Central memory CD8-positive, alpha-beta T cell (primary cell): ENCODE results near the gene LMAN1.
A peak's percentile ranks its signal among the peaks of the same experiment; 100 is the strongest.

ENCODE experiments used
- ATAC-seq: fragments of 150-1000 bp; cut with Tn5 transposase; replicated peaks from 2 replicates; pipeline ENCODE4 v1.10.0; 2022; ENCODE audit warnings: mild to moderate bottlenecking, moderate FRiP score, moderate number of reproducible peaks; ENCODE audit not compliant: poor library complexity, severe bottlenecking; ENCODE audit errors: extremely low read depth
- DNase-seq, 2 donors: peaks; one replicate each; pipeline ENCODE4 v3.0.0; 2021; ENCODE audit warnings: low spot score in 2 of 2
- H3K27ac Mint-ChIP-seq: one replicate; pipeline ENCODE4 v1.8.0; 2022; ENCODE audit warnings: low read depth, mild to moderate bottlenecking, moderate library complexity, mixed read lengths
- H3K27me3 Mint-ChIP-seq: one replicate; pipeline ENCODE4 v1.8.0; 2022; ENCODE audit warnings: mixed read lengths
- H3K36me3 Mint-ChIP-seq: one replicate; pipeline ENCODE4 v1.8.0; 2022; ENCODE audit warnings: mild to moderate bottlenecking, moderate library complexity, mixed read lengths; ENCODE audit not compliant: insufficient read depth
- H3K4me1 Mint-ChIP-seq: one replicate; pipeline ENCODE4 v1.8.0; 2022; ENCODE audit warnings: mixed read lengths
- H3K4me3 Mint-ChIP-seq: one replicate; pipeline ENCODE4 v1.8.0; 2022; ENCODE audit warnings: mild to moderate bottlenecking, moderate library complexity, mixed read lengths
- H3K9me3 Mint-ChIP-seq: one replicate; pipeline ENCODE4 v1.8.0; 2022; ENCODE audit warnings: mixed read lengths

The LMAN1 gene

GRCh38 chr18:59382383-59382782 is 23.3 kb upstream of the LMAN1 start:
- Mint-ChIP-seq H3K27ac (no peak overlapping the region), H3K27me3 (peaks cover 42% of the 10 kb centered on the region), H3K4me3 (no peak overlapping the region), H3K9me3 (no peaks in the 10 kb centered on the region), H3K36me3 (no peaks in the 10 kb centered on the region), H3K4me1 (no peaks in the 10 kb centered on the region)
- ATAC-seq (no peak), DNase-seq (no peak)

GRCh38 chr18:59381949-59382348 is 22.9 kb upstream of the LMAN1 start:
- H3K27me3 Mint-ChIP-seq = peaks cover 46% of the 10 kb centered on the region
- no peaks in the 10 kb centered on the region for H3K36me3 Mint-ChIP-seq
- H3K4me3 Mint-ChIP-seq = no peak overlapping the region
- no peak overlapping the region for H3K27ac Mint-ChIP-seq
- ATAC-seq (no peak), DNase-seq (no peak)
- no peaks in the 10 kb centered on the region for H3K9me3 Mint-ChIP-seq
- no peaks in the 10 kb centered on the region for H3K4me1 Mint-ChIP-seq

- H3K36me3 Mint-ChIP-seq = no peaks in the 10 kb centered on the region
- no peak overlapping the region for H3K27ac Mint-ChIP-seq
- H3K27me3 Mint-ChIP-seq = peaks cover 49% of the 10 kb centered on the region
- H3K4me3 Mint-ChIP-seq = no peak overlapping the region
- ATAC-seq (no peak), DNase-seq (no peak)
- no peaks in the 10 kb centered on the region for H3K4me1 Mint-ChIP-seq
- H3K9me3 Mint-ChIP-seq = no peaks in the 10 kb centered on the region
Measured at GRCh38 chr18:59380706-59381105, 21.6 kb upstream of the LMAN1 start.

- no peaks in the 10 kb centered on the region for H3K9me3 Mint-ChIP-seq
Measured at GRCh38 chr18:59379772-59380522, 20.9 kb upstream of the LMAN1 start.

GRCh38 chr18:59377613-59378337 is 18.7 kb upstream of the LMAN1 start:
- Mint-ChIP-seq H3K27me3 (peaks cover 49% of the 10 kb centered on the region), H3K27ac (no peak overlapping the region), H3K4me1 (no peaks in the 10 kb centered on the region), H3K9me3 (no peaks in the 10 kb centered on the region), H3K4me3 (no peak overlapping the region), H3K36me3 (no peaks in the 10 kb centered on the region)
- DNase-seq (no peak), ATAC-seq (no peak)

More at GRCh38 chr18:59379772-59380522, 20.9 kb upstream of the LMAN1 start:
- H3K4me1 Mint-ChIP-seq = no peaks in the 10 kb centered on the region
- H3K4me3 Mint-ChIP-seq = no peak overlapping the region
- DNase-seq (no peak), ATAC-seq (no peak)
- no peak overlapping the region for H3K27ac Mint-ChIP-seq
- no peaks in the 10 kb centered on the region for H3K36me3 Mint-ChIP-seq
- H3K27me3 Mint-ChIP-seq = peaks cover 49% of the 10 kb centered on the region

- Mint-ChIP-seq H3K27ac (no peak overlapping the region), H3K27me3 (peaks cover 49% of the 10 kb centered on the region), H3K4me3 (no peak overlapping the region), H3K4me1 (no peaks in the 10 kb centered on the region), H3K36me3 (no peaks in the 10 kb centered on the region), H3K9me3 (no peaks in the 10 kb centered on the region)
- ATAC-seq (no peak), DNase-seq (no peak)
Measured at GRCh38 chr18:59376351-59376935, 17.4 kb upstream of the LMAN1 start.

- Mint-ChIP-seq H3K4me3 (no peak overlapping the region), H3K4me1 (no peaks in the 10 kb centered on the region), H3K36me3 (no peaks in the 10 kb centered on the region), H3K9me3 (no peaks in the 10 kb centered on the region), H3K27me3 (peaks cover 33% of the 10 kb centered on the region), H3K27ac (no peak overlapping the region)
- DNase-seq = no peak
- no peak for ATAC-seq
Measured at GRCh38 chr18:59374128-59374527, 15.1 kb upstream of the LMAN1 start.

- Mint-ChIP-seq H3K27ac (no peak overlapping the region), H3K27me3 (peaks cover 22% of the 10 kb centered on the region), H3K9me3 (no peaks in the 10 kb centered on the region), H3K36me3 (no peaks in the 10 kb centered on the region), H3K4me1 (no peaks in the 10 kb centered on the region), H3K4me3 (no peak overlapping the region)
- DNase-seq (no peak), ATAC-seq (no peak)
Measured at GRCh38 chr18:59372975-59373374, 13.9 kb upstream of the LMAN1 start.

- DNase-seq = no peak
- no peak for ATAC-seq
- peak overlapping the region; percentile 85 for H3K4me3 Mint-ChIP-seq
Measured at GRCh38 chr18:59360381-59360780, 1.3 kb upstream of the LMAN1 start.

GRCh38 chr18:59359576-59359952 is 499 bp upstream of the LMAN1 start:
- Mint-ChIP-seq H3K4me3 (peak overlapping the region; percentile 85), H3K4me1 (peaks cover 23% of the 10 kb centered on the region), H3K9me3 (no peaks in the 10 kb centered on the region), H3K27ac (no peak overlapping the region), H3K36me3 (peaks cover 1% of the 10 kb centered on the region), H3K27me3 (no peaks in the 10 kb centered on the region)
- no peak for ATAC-seq
- DNase-seq = no peak

More at GRCh38 chr18:59360381-59360780, 1.3 kb upstream of the LMAN1 start:
- Mint-ChIP-seq H3K27ac (no peak overlapping the region), H3K4me1 (peaks cover 23% of the 10 kb centered on the region), H3K9me3 (no peaks in the 10 kb centered on the region), H3K27me3 (no peaks in the 10 kb centered on the region), H3K36me3 (peaks cover 1% of the 10 kb centered on the region)

- peak overlapping the region; percentile 85 for H3K4me3 Mint-ChIP-seq
- ATAC-seq = peak; percentile 3
- peaks cover 23% of the 10 kb centered on the region for H3K4me1 Mint-ChIP-seq
- H3K9me3 Mint-ChIP-seq = no peaks in the 10 kb centered on the region
- DNase-seq = no peak
- H3K36me3 Mint-ChIP-seq = peaks cover 4% of the 10 kb centered on the region
- H3K27me3 Mint-ChIP-seq = no peaks in the 10 kb centered on the region
- peak overlapping the region; percentile 88 for H3K27ac Mint-ChIP-seq
Measured at GRCh38 chr18:59358414-59358711, 702 bp downstream of the LMAN1 start.

- Mint-ChIP-seq H3K9me3 (no peaks in the 10 kb centered on the region), H3K4me1 (peaks cover 23% of the 10 kb centered on the region), H3K36me3 (peaks cover 8% of the 10 kb centered on the region), H3K27ac (peak overlapping the region; percentile 88), H3K4me3 (peak overlapping the region; percentile 85), H3K27me3 (no peaks in the 10 kb centered on the region)
- ATAC-seq (peak; percentile 28), DNase-seq (no peak)
Measured at GRCh38 chr18:59357928-59358327, 1.1 kb downstream of the LMAN1 start.

- ATAC-seq = no peak
- Mint-ChIP-seq H3K27me3 (no peaks in the 10 kb centered on the region), H3K36me3 (peaks cover 29% of the 10 kb centered on the region), H3K9me3 (no peaks in the 10 kb centered on the region), H3K4me1 (peaks cover 30% of the 10 kb centered on the region), H3K4me3 (no peak overlapping the region), H3K27ac (no peak overlapping the region)
- DNase-seq = no peak
Measured at GRCh38 chr18:59354731-59355130, 4.3 kb downstream of the LMAN1 start.
